HG03280 (cell line): Measurements from ENCODE around the gene ADARB2.
"Not testable (repeated sequence)": the region's sequence is repeated elsewhere in the genome, so short reads cannot be mapped to it uniquely, and the experiment has no call there.

ENCODE experiments used
- ATAC-seq: cut with Tn5 transposase; IDR thresholded peaks from one replicate; pipeline ENCODE4 v1.9.1; 2021; ENCODE audit warnings: mild to moderate bottlenecking, moderate library complexity; ENCODE audit not compliant: unreplicated experiment

The ADARB2 gene

GRCh38 chr10:1737222-1738061, at the start of gene ADARB2:
Gene ADARB2, minus strand, starts transcription at chr10:1737525.
- no peak for ATAC-seq

GRCh38 chr10:1785835-1786234, 48.5 kb upstream of the ADARB2 start:
- no peak for ATAC-seq

GRCh38 chr10:1782841-1783240, 45.5 kb upstream of the ADARB2 start:
- ATAC-seq, result no peak

- no peak for ATAC-seq
Measured at GRCh38 chr10:1779796-1780195, 42.5 kb upstream of the ADARB2 start.

- no peak for ATAC-seq
Measured at GRCh38 chr10:1778375-1778969, 41.1 kb upstream of the ADARB2 start.

- ATAC-seq, result no peak
Measured at GRCh38 chr10:1776127-1776662, 38.9 kb upstream of the ADARB2 start.

- ATAC-seq, result no peak
Measured at GRCh38 chr10:1774796-1775195, 37.5 kb upstream of the ADARB2 start.

- ATAC-seq, result not testable (repeated sequence)
Measured at GRCh38 chr10:1773204-1773603, 35.9 kb upstream of the ADARB2 start.

- no peak for ATAC-seq
Measured at GRCh38 chr10:1766049-1766448, 28.7 kb upstream of the ADARB2 start.

GRCh38 chr10:1762076-1762475, 24.8 kb upstream of the ADARB2 start:
- ATAC-seq, result no peak

- no peak for ATAC-seq
Measured at GRCh38 chr10:1754506-1755153, 17.3 kb upstream of the ADARB2 start.

GRCh38 chr10:1752153-1752552, 14.8 kb upstream of the ADARB2 start:
- no peak for ATAC-seq

GRCh38 chr10:1747590-1748157, 10.3 kb upstream of the ADARB2 start:
- no peak for ATAC-seq

- no peak for ATAC-seq
Measured at GRCh38 chr10:1746796-1747195, 9.5 kb upstream of the ADARB2 start.

GRCh38 chr10:1745780-1746456, 8.6 kb upstream of the ADARB2 start:
- no peak for ATAC-seq

- no peak for ATAC-seq
Measured at GRCh38 chr10:1744524-1744923, 7.2 kb upstream of the ADARB2 start.

- ATAC-seq, result no peak
Measured at GRCh38 chr10:1743141-1743540, 5.8 kb upstream of the ADARB2 start.

GRCh38 chr10:1741450-1741849, 4.1 kb upstream of the ADARB2 start:
- no peak for ATAC-seq

- ATAC-seq, result no peak
Measured at GRCh38 chr10:1739751-1740150, 2.4 kb upstream of the ADARB2 start.

GRCh38 chr10:1738950-1739349, 1.6 kb upstream of the ADARB2 start:
- ATAC-seq, result no peak

- ATAC-seq, result no peak
Measured at GRCh38 chr10:1736972-1737221, 428 bp downstream of the ADARB2 start.
